Colonic mucosa (tissue), 4 donors: Measurements from ENCODE around the gene FALEC. TPM values are rescaled to one million over a fixed set of nuclear protein-coding genes. Genes with fewer than 3 reads are reported as not detected.

Experiments used
- DNase-seq: peaks from one replicate; pipeline ENCODE4 v3.0.0-alpha.2; 2020
- H3K27ac ChIP-seq: fragments of 200-600 bp; one replicate; pipeline ENCODE4 v1.8.0; 2021
- H3K27me3 ChIP-seq: fragments of 200-600 bp; one replicate; pipeline ENCODE4 v1.8.0; 2021
- H3K36me3 ChIP-seq: fragments of 200-600 bp; one replicate; pipeline ENCODE4 v1.8.0; 2021
- H3K4me1 ChIP-seq: fragments of 200-600 bp; one replicate; pipeline ENCODE4 v1.8.0; 2021; ENCODE audit warnings: mild to moderate bottlenecking
- H3K4me3 ChIP-seq: fragments of 200-600 bp; one replicate; pipeline ENCODE4 v1.8.0; 2021
- H3K9ac ChIP-seq, 2 donors: one replicate each; pipeline ENCODE4 v1.7.0; 2013; ENCODE audit warnings: control low read depth in 2 of 2, low read depth in 2 of 2, low read length in 2 of 2
- H3K9me3 ChIP-seq: fragments of 200-600 bp; one replicate; pipeline ENCODE4 v1.8.0; 2021
- CTCF ChIP-seq: fragments of 200-600 bp; IDR thresholded peaks from one replicate; pipeline ENCODE4 v1.8.0; 2022; ENCODE audit warnings: antibody characterized with exemption, mild to moderate bottlenecking
- intact Hi-C: fragments of 100-400 bp; cut with DNase I; formaldehyde crosslinking; loops from one replicate; pipeline ENCODE4 v1.14.1; 2022
- total RNA-seq, 2 donors: library from RNA; stranded (reverse); fragmentation: NEBNext Ultra II Directional in 1 of 2; extraction: Animal tissue kit (Norgen Biotek cat#: 25700) in 1 of 2; gene quantifications; one replicate each; pipeline ENCODE4 v1.2.1, GENCODE V29; 2021
- donor health status: healthy.
- donor health status: DM: no; HTN: no; CAD: no.
- donor health status: DM: no; HTN: no; CAD: no.

FALEC gene
- total RNA-seq, 2 donors from 2014 or later = not detected

- intact Hi-C loops = no loop called here
- H3K36me3 ChIP-seq = no peaks in the 10 kb centered on the region
- H3K9me3 ChIP-seq = no peaks in the 10 kb centered on the region
- H3K27ac ChIP-seq = no peak overlapping the region
- no peak overlapping the region for H3K4me3 ChIP-seq
- H3K27me3 ChIP-seq = no peaks in the 10 kb centered on the region
- peaks cover 6% of the 10 kb centered on the region for H3K4me1 ChIP-seq
- DNase-seq = no peak
- no peak for TF ChIP-seq CTCF
- no peak overlapping the region for H3K9ac ChIP-seq
Measured at GRCh38 chr1:150528196-150528595, 12.6 kb downstream of the FALEC start.

GRCh38 chr1:150529017-150529416 lies 13.5 kb downstream of the FALEC start:
- TF ChIP-seq CTCF = no peak
- Histone ChIP-seq H3K9ac (peak overlapping the region in 1 of 2 donors; percentile 73), H3K9me3 (no peaks in the 10 kb centered on the region), H3K27ac (peak overlapping the region; percentile 59), H3K36me3 (no peaks in the 10 kb centered on the region), H3K4me1 (peaks cover 6% of the 10 kb centered on the region), H3K27me3 (no peaks in the 10 kb centered on the region), H3K4me3 (no peak overlapping the region)
- DNase-seq = no peak
- intact Hi-C loops = no loop called here

DNA sequence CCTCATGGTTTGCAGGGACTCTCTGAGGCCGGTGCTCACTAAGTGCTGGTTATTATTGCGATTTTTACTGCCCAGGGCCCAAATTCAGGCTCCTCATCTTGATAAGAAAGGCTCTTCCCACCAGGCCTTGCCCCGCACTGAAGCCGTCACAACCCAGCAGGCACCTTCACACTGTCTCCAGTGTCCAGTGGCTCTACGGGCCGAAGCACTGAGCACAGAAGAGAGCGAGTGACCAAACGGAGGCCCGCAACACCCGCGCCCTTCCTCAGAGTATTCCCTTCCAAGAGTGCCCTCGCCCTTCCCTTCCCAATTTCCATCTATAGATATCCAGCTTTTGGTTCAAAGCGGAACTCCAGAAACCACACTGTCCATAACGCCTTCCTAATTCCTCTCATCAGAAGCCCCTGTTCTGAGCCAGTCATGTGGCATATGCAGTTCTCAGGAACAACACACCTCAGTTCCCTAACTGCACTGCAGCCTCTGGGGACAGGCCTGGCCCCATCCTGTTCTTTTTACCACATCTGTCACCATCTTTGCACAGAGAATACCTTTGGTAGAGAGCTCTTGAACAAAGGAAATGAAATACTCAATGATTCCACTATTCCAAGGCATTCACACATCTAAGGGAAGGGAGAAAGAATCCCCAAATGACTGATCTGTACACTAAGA lies 15.1 kb downstream of the FALEC start:
- Histone ChIP-seq H3K9me3 (no peaks in the 10 kb centered on the region), H3K9ac (no peak overlapping the region), H3K4me3 (no peak overlapping the region), H3K27me3 (no peaks in the 10 kb centered on the region), H3K27ac (no peak overlapping the region), H3K36me3 (no peaks in the 10 kb centered on the region), H3K4me1 (peaks cover 6% of the 10 kb centered on the region)
- TF ChIP-seq CTCF = no peak
- intact Hi-C loops = loop anchor here (5.0 kb wide), 1 partner anchor 63 kb away; no protein-coding TSS in a partner anchor
- no peak for DNase-seq

DNA sequence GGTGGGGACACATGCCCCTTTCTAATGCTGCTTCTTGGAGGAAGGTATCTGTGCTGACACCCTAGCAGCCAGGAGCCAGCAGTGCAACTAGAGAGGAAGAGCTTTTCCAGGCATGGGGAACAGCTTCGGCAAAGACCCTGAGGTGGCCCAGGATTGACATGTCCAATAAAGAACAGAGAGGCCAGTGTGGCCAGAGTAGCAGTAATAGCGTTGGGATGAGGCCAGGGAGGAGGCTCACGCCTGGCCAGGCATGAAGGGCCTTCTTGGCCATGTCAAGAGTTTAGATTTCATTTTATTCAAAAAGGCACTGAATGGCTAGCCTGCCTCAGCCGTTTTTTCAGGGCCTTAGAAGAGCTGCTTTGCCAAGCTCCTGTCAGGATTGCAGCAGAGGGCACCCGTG lies 17.3 kb downstream of the FALEC start:
- H3K4me1 ChIP-seq = peaks cover 6% of the 10 kb centered on the region
- H3K9ac ChIP-seq = peak overlapping the region in 1 of 2 donors; percentile 63
- no peak for DNase-seq
- no peak overlapping the region for H3K4me3 ChIP-seq
- H3K27ac ChIP-seq = peak overlapping the region; percentile 83
- H3K36me3 ChIP-seq = no peaks in the 10 kb centered on the region
- intact Hi-C loops = loop anchor here (5.0 kb wide), 1 partner anchor 66 kb away; no protein-coding TSS in a partner anchor
- no peaks in the 10 kb centered on the region for H3K27me3 ChIP-seq
- no peak for TF ChIP-seq CTCF
- H3K9me3 ChIP-seq = no peaks in the 10 kb centered on the region

- H3K27me3 ChIP-seq = no peaks in the 10 kb centered on the region
- no peak for TF ChIP-seq CTCF
- H3K4me3 ChIP-seq = no peak overlapping the region
- no peaks in the 10 kb centered on the region for H3K36me3 ChIP-seq
- H3K27ac ChIP-seq = no peak overlapping the region
- peaks cover 6% of the 10 kb centered on the region for H3K4me1 ChIP-seq
- H3K9me3 ChIP-seq = no peaks in the 10 kb centered on the region
- no peak for DNase-seq
- intact Hi-C loops = loop anchor here (5.0 kb wide), 1 partner anchor 67 kb away; no protein-coding TSS in a partner anchor
- peak overlapping the region in 1 of 2 donors; percentile 30 for H3K9ac ChIP-seq
Measured at GRCh38 chr1:150534002-150534401, 18.4 kb downstream of the FALEC start.
